OCI-LY7 (cell line): ENCODE results near the gene NKAIN2. TPM values are rescaled to one million over a fixed set of nuclear protein-coding genes. Genes with fewer than 3 reads are reported as not detected.

ENCODE experiments used
- BruUV-seq: library from RNA; stranded (reverse); fragments of 400-500 nt; replicated peaks from 2 replicates; lab custom pipeline; 2021; lab: Mats Ljungman, UMichigan
- CTCF ChIA-PET: fragments of 300-600 bp; sonication (Branson Sonifier 250); formaldehyde crosslinking; loops from one replicate; lab custom pipeline; 2022; ENCODE audit warnings: antibody characterized with exemption; ENCODE audit not compliant: unreplicated experiment; lab: Charles Lee
- POLR2A ChIA-PET: fragments of 300-600 bp; sonication (Branson Sonifier 250); formaldehyde crosslinking; loops from one replicate; lab custom pipeline; 2022; ENCODE audit warnings: antibody characterized with exemption; lab: Charles Lee
- DNase-seq: peaks from one replicate; pipeline ENCODE4 v3.0.0-alpha.2; 2015; ENCODE audit warnings: low spot score
- H2AFZ ChIP-seq: fragments of 200-600 bp; sonication (generic), shearing (Covaris generic); 2 replicates; pipeline ENCODE4 v1.6.1; 2014; ENCODE audit warnings: mild to moderate bottlenecking, antibody characterized with exemption, low read length, moderate library complexity
- H3K27ac ChIP-seq: fragments of 200-600 bp; sonication (generic); 2 replicates; pipeline ENCODE4 v1.5.1; 2014; ENCODE audit warnings: mixed run types, low read depth, mild to moderate bottlenecking, moderate library complexity, low read length, inconsistent platforms; ENCODE audit not compliant: poor library complexity, severe bottlenecking
- H3K36me3 ChIP-seq: fragments of 200-600 bp; sonication (generic); 2 replicates; pipeline ENCODE4 v1.6.1; 2014; ENCODE audit warnings: mild to moderate bottlenecking, antibody characterized with exemption, low read length, moderate library complexity, mixed read lengths; ENCODE audit not compliant: insufficient read depth
- H3K4me1 ChIP-seq: fragments of 200-600 bp; sonication (generic); 2 replicates; pipeline ENCODE4 v1.5.1; 2014; ENCODE audit warnings: mild to moderate bottlenecking, low read length; ENCODE audit not compliant: insufficient read depth, poor library complexity, severe bottlenecking
- H3K4me2 ChIP-seq: fragments of 200-600 bp; sonication (generic); 2 replicates; pipeline ENCODE4 v1.6.1; 2014; ENCODE audit warnings: mild to moderate bottlenecking, low read length
- H3K4me3 ChIP-seq: fragments of 200-600 bp; sonication (generic); 2 replicates; pipeline ENCODE4 v1.5.1; 2014; ENCODE audit warnings: mild to moderate bottlenecking, low read depth, low read length; ENCODE audit not compliant: poor library complexity, severe bottlenecking
- H3K79me2 ChIP-seq: fragments of 200-600 bp; sonication (generic); 2 replicates; pipeline ENCODE4 v1.6.1; 2016; ENCODE audit warnings: low read depth, mild to moderate bottlenecking, low read length, moderate library complexity, mixed read lengths; ENCODE audit not compliant: insufficient read depth
- H3K9me2 ChIP-seq: fragments of 200-600 bp; sonication (generic); 2 replicates; pipeline ENCODE4 v1.6.1; 2016; ENCODE audit warnings: mild to moderate bottlenecking, low read length, mixed read lengths; ENCODE audit not compliant: insufficient read depth
- H3K9me3 ChIP-seq: fragments of 200-600 bp; sonication (generic); 2 replicates; pipeline ENCODE4 v1.6.1; 2014; ENCODE audit warnings: mild to moderate bottlenecking, mixed run types, low read length, mixed read lengths
- H4K20me1 ChIP-seq: fragments of 200-600 bp; sonication (generic); 2 replicates; pipeline ENCODE4 v1.6.1; 2014; ENCODE audit warnings: mild to moderate bottlenecking, antibody characterized with exemption, low read length, moderate library complexity, mixed read lengths; ENCODE audit not compliant: insufficient read depth
- CTCF ChIP-seq: fragments of 200-600 bp; sonication (generic); conservative IDR thresholded peaks from 2 replicates; pipeline ENCODE4 v1.5.1; 2014; ENCODE audit warnings: mild to moderate bottlenecking, antibody characterized with exemption, low read length, moderate library complexity, mixed read lengths
- EZH2phosphoT487 ChIP-seq: fragments of 200-600 bp; sonication (generic); IDR thresholded peaks from 2 replicates; pipeline ENCODE4 v1.6.1; 2018; ENCODE audit warnings: low read depth, borderline replicate concordance, mild to moderate bottlenecking, mixed run types, antibody characterized with exemption, low read length, moderate library complexity, mixed read lengths
- intact Hi-C: fragments of 100-400 bp; cut with micrococcal nuclease; formaldehyde crosslinking; loops from one replicate; pipeline ENCODE4 v1.10.0; 2022; ENCODE audit not compliant: unreplicated experiment
- total RNA-seq, 2 experiments: library from RNA; depleted of rRNA in 1 of 2; stranded (reverse); fragments of >200 nt in 1 of 2; shearing (Covaris generic) in 1 of 2; gene quantifications; 2 replicates each; pipeline ENCODE4 v1.2.3, GENCODE V29; 2014 to 2022

NKAIN2 gene
- total RNA-seq, 2 experiments from 2014 or later: not detected

- no peaks in the 10 kb centered on the region for H3K9me2 ChIP-seq
- H3K4me3 ChIP-seq: no peak overlapping the region
- TF ChIP-seq EZH2phosphoT487 (no peak), CTCF (no peak)
- CTCF ChIA-PET: no interaction called here
- intact Hi-C loops: no loop called here
- no peak overlapping the region for H3K27ac ChIP-seq
- no peaks in the 10 kb centered on the region for H4K20me1 ChIP-seq
- no peak overlapping the region for H3K4me2 ChIP-seq
- no peaks in the 10 kb centered on the region for H3K9me3 ChIP-seq
- H2AFZ ChIP-seq: no peak overlapping the region
- DNase-seq: no peak
- H3K36me3 ChIP-seq: no peaks in the 10 kb centered on the region
- POLR2A ChIA-PET: interaction anchor here (1.2 kb wide), 1 partner anchor 11 kb away, joined by 3 read pairs; no protein-coding TSS in a partner anchor
- BruUV-seq: no TSS peak
- no peaks in the 10 kb centered on the region for H3K79me2 ChIP-seq
- H3K4me1 ChIP-seq: no peaks in the 10 kb centered on the region
Measured at GRCh38 chr6:123990376-123990775, 186.7 kb downstream of the NKAIN2 start.

GRCh38 chr6:123994168-123994567, 190.5 kb downstream of the NKAIN2 start:
- Histone ChIP-seq H3K27ac (no peak overlapping the region), H4K20me1 (no peaks in the 10 kb centered on the region), H3K4me2 (no peak overlapping the region), H3K9me3 (no peaks in the 10 kb centered on the region), H3K4me3 (no peak overlapping the region), H3K9me2 (no peaks in the 10 kb centered on the region), H3K4me1 (no peaks in the 10 kb centered on the region), H3K79me2 (no peaks in the 10 kb centered on the region), H3K36me3 (no peaks in the 10 kb centered on the region), H2AFZ (no peak overlapping the region)
- no peak for TF ChIP-seq EZH2phosphoT487
- CTCF ChIA-PET: no interaction called here
- BruUV-seq: no TSS peak
- DNase-seq: no peak
- POLR2A ChIA-PET: no interaction called here
- intact Hi-C loops: no loop called here

GRCh38 chr6:123994891-123995635, 191.4 kb downstream of the NKAIN2 start:
- TF ChIP-seq CTCF: no peak
- TF ChIP-seq EZH2phosphoT487: no peak
- Histone ChIP-seq H3K4me3 (no peak overlapping the region), H3K9me3 (no peaks in the 10 kb centered on the region), H3K9me2 (no peaks in the 10 kb centered on the region), H3K4me2 (no peak overlapping the region), H3K79me2 (no peaks in the 10 kb centered on the region), H2AFZ (no peak overlapping the region), H3K36me3 (no peaks in the 10 kb centered on the region), H3K27ac (no peak overlapping the region), H4K20me1 (no peaks in the 10 kb centered on the region), H3K4me1 (no peaks in the 10 kb centered on the region)
- DNase-seq: no peak
- intact Hi-C loops: no loop called here
- POLR2A ChIA-PET: no interaction called here
- BruUV-seq: no TSS peak
- CTCF ChIA-PET: no interaction called here
